PC-9 (cell line): ENCODE results near the gene OR13J1. TPM values are rescaled to one million over a fixed set of nuclear protein-coding genes. Genes with fewer than 3 reads are reported as not detected.
A peak's percentile ranks its signal among the peaks of the same experiment; 100 is the strongest.

ENCODE experiments used
- BruUV-seq: library from RNA; stranded (reverse); fragments of 400-500 nt; replicated peaks from 2 replicates; lab custom pipeline; 2021; lab: Mats Ljungman, UMichigan
- CTCF ChIA-PET: fragments of 300-600 bp; sonication (Branson Sonifier 250); formaldehyde crosslinking; loops from one replicate; lab custom pipeline; 2022; ENCODE audit warnings: antibody characterized with exemption; lab: Charles Lee
- POLR2A ChIA-PET: fragments of 300-600 bp; sonication (Branson Sonifier 250); formaldehyde crosslinking; loops from one replicate; lab custom pipeline; 2022; ENCODE audit warnings: antibody characterized with exemption; ENCODE audit not compliant: unreplicated experiment; lab: Charles Lee
- DNase-seq, 2 experiments: peaks; one replicate each; pipeline versions ENCODE4 v3.0.0 to v3.0.0-alpha.2; 2015 to 2022; ENCODE audit warnings: mixed read lengths in 1 of 2
- H2AFZ ChIP-seq: fragments of 200-600 bp; sonication (generic); 2 replicates; pipeline ENCODE4 v1.8.1; 2017; ENCODE audit warnings: antibody characterized with exemption
- H3F3A ChIP-seq: fragments of 200-600 bp; sonication (generic); 2 replicates; pipeline ENCODE4 v1.8.1; 2017; ENCODE audit warnings: antibody characterized with exemption, mild to moderate bottlenecking, low read depth; ENCODE audit not compliant: insufficient read depth
- H3K27ac ChIP-seq: fragments of 200-600 bp; sonication (generic); 2 replicates; pipeline ENCODE4 v1.6.1; 2016; ENCODE audit warnings: mixed run types
- H3K27me3 ChIP-seq: fragments of 200-600 bp; sonication (generic); 2 replicates; pipeline ENCODE4 v1.6.1; 2016; ENCODE audit warnings: low read depth, mixed run types; ENCODE audit not compliant: insufficient read depth
- H3K36me3 ChIP-seq: fragments of 200-600 bp; sonication (generic); 2 replicates; pipeline ENCODE4 v1.6.1; 2016; ENCODE audit warnings: low read depth, mixed run types
- H3K4me1 ChIP-seq: fragments of 200-600 bp; sonication (generic); replicated peaks from 2 replicates; pipeline ENCODE4 v1.6.1; 2016; ENCODE audit warnings: mixed run types; ENCODE audit not compliant: insufficient read depth
- H3K4me2 ChIP-seq: fragments of 200-600 bp; sonication (generic); 2 replicates; pipeline ENCODE4 v1.6.1; 2017; ENCODE audit warnings: mixed run types
- H3K4me3 ChIP-seq: fragments of 200-600 bp; sonication (generic); 2 replicates; pipeline ENCODE4 v1.6.1; 2016; ENCODE audit warnings: mixed run types
- H3K79me2 ChIP-seq: fragments of 200-600 bp; sonication (generic); 2 replicates; pipeline ENCODE4 v1.6.1; 2017; ENCODE audit warnings: low read depth, mixed run types
- H3K9me2 ChIP-seq: fragments of 200-600 bp; sonication (generic); 2 replicates; pipeline ENCODE4 v1.8.1; 2017; ENCODE audit warnings: mild to moderate bottlenecking; ENCODE audit not compliant: insufficient read depth
- H3K9me3 ChIP-seq: fragments of 200-600 bp; sonication (generic); 2 replicates; pipeline ENCODE4 v1.8.1; 2016; ENCODE audit warnings: low read depth; ENCODE audit not compliant: insufficient read depth
- H4K20me1 ChIP-seq: fragments of 200-600 bp; sonication (generic); 2 replicates; pipeline ENCODE4 v1.8.1; 2017; ENCODE audit not compliant: insufficient read depth
- CTCF ChIP-seq: fragments of 200-600 bp; sonication (generic); conservative IDR thresholded peaks from 2 replicates; pipeline ENCODE4 v1.6.1; 2017; ENCODE audit warnings: mixed run types, antibody characterized with exemption, mild to moderate bottlenecking, moderate library complexity
- EZH2 ChIP-seq: fragments of 200-600 bp; sonication (generic); IDR thresholded peaks from 2 replicates; pipeline ENCODE4 v1.8.0; 2017; ENCODE audit warnings: antibody characterized with exemption, low read depth
- intact Hi-C: fragments of 100-400 bp; cut with micrococcal nuclease; formaldehyde crosslinking; loops from one replicate; pipeline ENCODE4 v1.10.0; 2022; ENCODE audit not compliant: unreplicated experiment
- total RNA-seq: library from RNA; stranded (reverse); gene quantifications from 2 replicates; pipeline ENCODE4 v1.2.3, GENCODE V29; 2021

Gene OR13J1
- total RNA-seq, 1 experiment from 2014 or later = not detected

- BruUV-seq = no TSS peak
- Histone ChIP-seq H2AFZ (peak overlapping the region; percentile 59; the same call in 1 of the 2 replicates), H3K27me3 (no peaks in the 10 kb centered on the region), H3K79me2 (no peaks in the 10 kb centered on the region), H3K9me2 (no peaks in the 10 kb centered on the region), H3F3A (peaks cover 34% of the 10 kb centered on the region), H3K27ac (peak overlapping the region; percentile 95), H3K4me3 (peak overlapping the region; percentile 35; the same call in 1 of the 2 replicates), H3K36me3 (no peaks in the 10 kb centered on the region), H4K20me1 (no peaks in the 10 kb centered on the region), H3K4me2 (peak overlapping the region; percentile 78), H3K4me1 (peaks cover 70% of the 10 kb centered on the region), H3K9me3 (no peaks in the 10 kb centered on the region)
- POLR2A ChIA-PET = interaction anchor here (0.6 to 1.4 kb wide), 2 partner anchors 17 to 811 kb away, joined by 4 read pairs; no protein-coding TSS in a partner anchor
- CTCF ChIA-PET = no interaction called here
- intact Hi-C loops = loop anchor here (2.0 to 5.0 kb wide), 3 partner anchors 41 to 251 kb away; partner anchors contain the start of genes CCDC107, FAM221B, RMRP and TMEM8B
- TF ChIP-seq EZH2 = no peak
- no peak for TF ChIP-seq CTCF
- DNase-seq = peak; percentile 69 to 81
Observed at GRCh38 chr9:35907711-35908503, 37.7 kb upstream of the OR13J1 start.

- Histone ChIP-seq H3F3A (peaks cover 34% of the 10 kb centered on the region), H3K4me2 (peak overlapping the region; percentile 78), H3K4me3 (0 out of 2 replicates have a peak overlapping the region, but pooled peaks have one; percentile 5), H3K9me3 (no peaks in the 10 kb centered on the region), H3K9me2 (no peaks in the 10 kb centered on the region), H4K20me1 (no peaks in the 10 kb centered on the region), H2AFZ (no peak overlapping the region), H3K27me3 (no peaks in the 10 kb centered on the region), H3K4me1 (peaks cover 70% of the 10 kb centered on the region), H3K27ac (peak overlapping the region; percentile 95), H3K36me3 (no peaks in the 10 kb centered on the region), H3K79me2 (no peaks in the 10 kb centered on the region)
- intact Hi-C loops = loop anchor here (2.0 to 5.0 kb wide), 3 partner anchors 42 to 250 kb away; partner anchors contain the start of genes CCDC107, FAM221B, RMRP and TMEM8B
- CTCF ChIA-PET = no interaction called here
- no peak for DNase-seq
- POLR2A ChIA-PET = interaction anchor here (0.5 to 1.4 kb wide), 2 partner anchors 17 to 45 kb away, joined by 3 to 4 read pairs; no protein-coding TSS in a partner anchor
- TF ChIP-seq CTCF (no peak), EZH2 (no peak)
- BruUV-seq = TSS peak; percentile 44
Observed at GRCh38 chr9:35906923-35907699, 36.9 kb upstream of the OR13J1 start.
